ENCODE results near the gene PRRG1. TPM values are rescaled to one million over a fixed set of nuclear protein-coding genes. Genes with fewer than 3 reads are reported as not detected.

The PRRG1 gene
- polyA plus RNA-seq, 1 donor from 2014 or later, result 9.1 TPM

GRCh38 chrX:37314531-37314930, 34.6 kb upstream of the PRRG1 start:
- Histone ChIP-seq H3K27me3 (ENCODE audit: insufficient read depth, low read depth, low read length) (no peaks in the 10 kb centered on the region), H4K20me1 (ENCODE audit: insufficient read depth) (no peaks in the 10 kb centered on the region), H3K4me3 (ENCODE audit: low read length) (no peak overlapping the region), H3F3A (ENCODE audit: insufficient read depth, low read length, poor library complexity, severe bottlenecking) (no peaks in the 10 kb centered on the region), H3K27ac (ENCODE audit: low read length) (no peak overlapping the region), H3K79me2 (replicated peaks; ENCODE audit: insufficient read depth, low read length) (no peaks in the 10 kb centered on the region), H2AFZ (ENCODE audit: low read depth, low read length) (no peak overlapping the region), H3K36me3 (ENCODE audit: insufficient read depth, low read length) (no peaks in the 10 kb centered on the region), H3K9me2 (ENCODE audit: insufficient read depth, low read length) (no peaks in the 10 kb centered on the region), H3K9me3 (ENCODE audit: low read length) (no peaks in the 10 kb centered on the region), H3K9ac (ENCODE audit: low read length) (no peak overlapping the region), H3K4me2 (ENCODE audit: low read length) (no peak overlapping the region)
- TF ChIP-seq RAD21 (conservative IDR thresholded peaks at IDR 0.05) (no peak), POLR2AphosphoS5 (IDR thresholded peaks at IDR 0.05) (no peak), REST (IDR thresholded peaks at IDR 0.05; ENCODE audit: borderline replicate concordance) (no peak)

- no peaks in the 10 kb centered on the region for H4K20me1 ChIP-seq (ENCODE audit: insufficient read depth)
- no peak for TF ChIP-seq EZH2 (IDR thresholded peaks at IDR 0.05; ENCODE audit: borderline replicate concordance, insufficient read depth, low read length, poor library complexity, severe bottlenecking)
- no peak for TF ChIP-seq POLR2AphosphoS5 (IDR thresholded peaks at IDR 0.05)
- no peak for TF ChIP-seq TAF1 (IDR thresholded peaks at IDR 0.05; ENCODE audit: low read depth)
- TF ChIP-seq RAD21 (conservative IDR thresholded peaks at IDR 0.05), result no peak
- TF ChIP-seq CTCF (IDR thresholded peaks at IDR 0.05; ENCODE audit: poor library complexity, severe bottlenecking), result no peak
- TF ChIP-seq SMC3 (conservative IDR thresholded peaks at IDR 0.05; ENCODE audit: poor library complexity), result no peak
- no peak for TF ChIP-seq EP300 (conservative IDR thresholded peaks at IDR 0.05; ENCODE audit: poor library complexity, severe bottlenecking)
- TF ChIP-seq MXI1 (conservative IDR thresholded peaks at IDR 0.05; ENCODE audit: poor library complexity, severe bottlenecking), result no peak
- TF ChIP-seq REST (IDR thresholded peaks at IDR 0.05; ENCODE audit: borderline replicate concordance), result no peak
- H2AFZ ChIP-seq (ENCODE audit: low read depth, low read length), result no peak overlapping the region
- H3K36me3 ChIP-seq (ENCODE audit: insufficient read depth, low read length), result no peaks in the 10 kb centered on the region
- no peak overlapping the region for H3K27ac ChIP-seq (ENCODE audit: low read length)
- no peaks in the 10 kb centered on the region for H3K9me2 ChIP-seq (ENCODE audit: insufficient read depth, low read length)
- H3K27me3 ChIP-seq (ENCODE audit: insufficient read depth, low read depth, low read length), result no peaks in the 10 kb centered on the region
- H3K4me3 ChIP-seq (ENCODE audit: low read length), result no peak overlapping the region
- no peak overlapping the region for H3K4me2 ChIP-seq (ENCODE audit: low read length)
- no peaks in the 10 kb centered on the region for H3K9me3 ChIP-seq (ENCODE audit: low read length)
- no peak overlapping the region for H3K9ac ChIP-seq (ENCODE audit: low read length)
- H3F3A ChIP-seq (ENCODE audit: insufficient read depth, low read length, poor library complexity, severe bottlenecking), result no peaks in the 10 kb centered on the region
- no peaks in the 10 kb centered on the region for H3K79me2 ChIP-seq (replicated peaks; ENCODE audit: insufficient read depth, low read length)
Observed at GRCh38 chrX:37315511-37316248, 33.5 kb upstream of the PRRG1 start.

Data from neural cell (in vitro differentiated cells).